ENCODE data around the gene LHX5.

DNA sequence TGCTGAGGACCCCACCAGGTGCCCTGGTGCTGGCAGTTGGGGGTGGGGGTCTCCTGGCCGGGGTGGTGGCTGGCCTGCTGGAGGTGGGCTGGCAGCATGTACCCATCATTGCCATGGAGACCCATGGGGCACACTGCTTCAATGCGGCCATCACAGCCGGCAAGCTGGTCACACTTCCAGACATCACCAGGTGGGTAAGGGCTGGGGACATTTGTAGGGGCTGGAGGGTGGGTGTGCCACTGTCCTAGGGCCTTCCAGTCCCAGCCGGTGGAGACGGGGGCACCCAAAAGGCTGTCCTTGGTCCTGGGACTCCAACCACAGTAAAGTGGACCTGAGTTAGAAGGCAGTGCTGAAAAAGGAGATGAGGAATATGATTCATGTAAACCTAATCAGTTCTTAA, 36.3 kb downstream of the LHX5 start:
- TF ChIP-seq, protein P1, sequence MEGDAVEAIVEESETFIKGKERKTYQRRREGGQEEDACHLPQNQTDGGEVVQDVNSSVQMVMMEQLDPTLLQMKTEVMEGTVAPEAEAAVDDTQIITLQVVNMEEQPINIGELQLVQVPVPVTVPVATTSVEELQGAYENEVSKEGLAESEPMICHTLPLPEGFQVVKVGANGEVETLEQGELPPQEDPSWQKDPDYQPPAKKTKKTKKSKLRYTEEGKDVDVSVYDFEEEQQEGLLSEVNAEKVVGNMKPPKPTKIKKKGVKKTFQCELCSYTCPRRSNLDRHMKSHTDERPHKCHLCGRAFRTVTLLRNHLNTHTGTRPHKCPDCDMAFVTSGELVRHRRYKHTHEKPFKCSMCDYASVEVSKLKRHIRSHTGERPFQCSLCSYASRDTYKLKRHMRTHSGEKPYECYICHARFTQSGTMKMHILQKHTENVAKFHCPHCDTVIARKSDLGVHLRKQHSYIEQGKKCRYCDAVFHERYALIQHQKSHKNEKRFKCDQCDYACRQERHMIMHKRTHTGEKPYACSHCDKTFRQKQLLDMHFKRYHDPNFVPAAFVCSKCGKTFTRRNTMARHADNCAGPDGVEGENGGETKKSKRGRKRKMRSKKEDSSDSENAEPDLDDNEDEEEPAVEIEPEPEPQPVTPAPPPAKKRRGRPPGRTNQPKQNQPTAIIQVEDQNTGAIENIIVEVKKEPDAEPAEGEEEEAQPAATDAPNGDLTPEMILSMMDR (IDR thresholded peaks at IDR 0.05) = no peak
- TF ChIP-seq POLR2A (IDR thresholded peaks at IDR 0.05) = no peak

Measured in uterus (tissue), 2 donors.